ENCODE data around the gene INPP4B. TPM values are rescaled to one million over a fixed set of nuclear protein-coding genes. Genes with fewer than 3 reads are reported as not detected.

The INPP4B gene
- total and polyA plus RNA-seq, 9 donors = 1.7 to 14.7 (median 10.7) TPM

DNA sequence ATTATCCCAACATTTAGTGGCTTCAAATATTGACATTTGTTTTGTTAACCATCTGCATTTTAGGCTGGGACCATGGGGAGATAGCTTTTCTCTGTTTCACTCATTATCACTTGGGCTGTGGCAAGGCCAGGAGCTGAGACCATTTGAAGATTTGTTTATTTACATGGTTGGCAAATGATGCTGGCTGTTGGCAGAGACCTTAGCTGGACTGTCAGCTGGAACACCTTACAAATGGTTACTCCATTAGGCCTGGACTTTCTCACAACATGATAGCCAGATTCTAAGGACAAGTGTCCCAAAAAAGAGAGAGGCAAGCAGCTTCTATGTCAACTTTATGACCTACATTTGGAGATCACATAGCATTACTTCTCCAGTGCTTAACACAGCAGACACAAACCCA lies 130.4 kb downstream of the INPP4B start:
- Histone ChIP-seq H3K4me1 (ENCODE audit: insufficient read depth) (no peaks in the 10 kb centered on the region), H3K9me3 (no peaks in the 10 kb centered on the region), H3K4me3 (no peak overlapping the region), H3K36me3 (no peaks in the 10 kb centered on the region), H3K27ac (no peak overlapping the region), H3K27me3 (no peaks in the 10 kb centered on the region)
- no peak for TF ChIP-seq EP300 (IDR thresholded peaks at IDR 0.05)
- no peak for TF ChIP-seq POLR2A (IDR thresholded peaks at IDR 0.05)
- TF ChIP-seq, protein P1, sequence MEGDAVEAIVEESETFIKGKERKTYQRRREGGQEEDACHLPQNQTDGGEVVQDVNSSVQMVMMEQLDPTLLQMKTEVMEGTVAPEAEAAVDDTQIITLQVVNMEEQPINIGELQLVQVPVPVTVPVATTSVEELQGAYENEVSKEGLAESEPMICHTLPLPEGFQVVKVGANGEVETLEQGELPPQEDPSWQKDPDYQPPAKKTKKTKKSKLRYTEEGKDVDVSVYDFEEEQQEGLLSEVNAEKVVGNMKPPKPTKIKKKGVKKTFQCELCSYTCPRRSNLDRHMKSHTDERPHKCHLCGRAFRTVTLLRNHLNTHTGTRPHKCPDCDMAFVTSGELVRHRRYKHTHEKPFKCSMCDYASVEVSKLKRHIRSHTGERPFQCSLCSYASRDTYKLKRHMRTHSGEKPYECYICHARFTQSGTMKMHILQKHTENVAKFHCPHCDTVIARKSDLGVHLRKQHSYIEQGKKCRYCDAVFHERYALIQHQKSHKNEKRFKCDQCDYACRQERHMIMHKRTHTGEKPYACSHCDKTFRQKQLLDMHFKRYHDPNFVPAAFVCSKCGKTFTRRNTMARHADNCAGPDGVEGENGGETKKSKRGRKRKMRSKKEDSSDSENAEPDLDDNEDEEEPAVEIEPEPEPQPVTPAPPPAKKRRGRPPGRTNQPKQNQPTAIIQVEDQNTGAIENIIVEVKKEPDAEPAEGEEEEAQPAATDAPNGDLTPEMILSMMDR (IDR thresholded peaks at IDR 0.05) = no peak
- intact Hi-C loops (cut with DNase I) = no loop called here
- no peak for DNase-seq

DNA sequence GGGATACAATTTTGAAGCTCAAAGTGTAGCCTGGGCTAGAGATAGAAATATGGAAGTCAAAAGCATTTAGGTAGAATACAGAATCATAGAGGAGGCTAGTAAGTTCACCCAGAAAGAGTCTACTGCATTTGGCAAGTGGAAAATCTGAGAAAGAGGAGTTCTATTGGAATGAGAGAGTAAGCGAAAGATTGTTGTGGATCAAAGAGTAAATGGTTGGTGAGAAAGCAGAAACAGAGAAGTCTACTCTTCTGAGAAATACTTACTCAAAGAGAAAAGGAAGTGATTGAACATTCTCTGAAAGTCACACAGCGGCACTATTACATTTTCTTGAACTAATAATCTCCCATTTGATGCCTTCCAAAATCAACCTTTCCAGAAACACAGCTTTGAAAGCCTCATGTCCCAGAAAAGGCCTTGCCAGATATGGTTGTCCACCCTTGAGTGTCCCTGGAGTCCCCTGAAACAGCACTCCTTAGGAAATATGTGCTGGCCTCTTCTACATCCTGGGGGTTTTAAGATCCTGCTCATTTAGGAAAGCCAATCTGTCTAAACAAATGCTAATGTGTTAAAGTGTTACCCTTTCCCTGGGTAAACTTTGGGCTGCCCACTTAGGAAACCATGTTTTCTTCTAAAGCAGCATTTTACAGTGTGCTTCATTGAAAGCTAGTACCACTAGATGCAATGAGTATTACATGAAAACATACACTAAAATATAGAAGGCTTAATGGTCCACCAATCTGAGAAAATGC lies 132.6 kb downstream of the INPP4B start:
- no peaks in the 10 kb centered on the region for H3K4me1 ChIP-seq (ENCODE audit: insufficient read depth)
- TF ChIP-seq POLR2A (IDR thresholded peaks at IDR 0.05) = no peak
- TF ChIP-seq, protein P1 (IDR thresholded peaks at IDR 0.05) = no peak
- no peak for TF ChIP-seq EP300 (IDR thresholded peaks at IDR 0.05)
- H3K9me3 ChIP-seq = no peaks in the 10 kb centered on the region
- WGBS, 3 donors = 95 to 97% (median 96%) methylated on average over 2 of the region's 2 CpGs
- H3K27me3 ChIP-seq = no peaks in the 10 kb centered on the region
- no peak for DNase-seq
- intact Hi-C loops (cut with DNase I) = no loop called here
- no peak overlapping the region for H3K27ac ChIP-seq
- no peak overlapping the region for H3K4me3 ChIP-seq
- H3K36me3 ChIP-seq = no peaks in the 10 kb centered on the region

DNA sequence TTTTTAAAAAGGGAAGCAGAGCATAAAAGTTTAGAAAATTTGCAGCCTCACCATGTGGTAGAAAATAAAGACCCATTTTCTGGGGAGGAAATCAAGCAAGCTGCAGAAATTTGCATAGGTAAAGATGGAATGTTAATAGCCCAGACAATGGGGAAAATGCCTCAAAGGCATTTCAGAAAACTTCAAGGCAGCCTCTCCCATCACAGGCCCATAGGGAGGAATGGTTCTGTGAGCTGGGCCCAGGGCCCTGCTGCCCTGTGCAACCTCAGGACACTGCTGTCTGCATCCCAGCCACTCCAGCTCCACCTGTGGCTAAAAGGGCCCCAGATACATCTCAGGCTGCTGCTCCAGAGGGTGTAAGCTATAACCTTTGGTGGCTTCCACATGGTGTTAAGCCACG lies 137.9 kb downstream of the INPP4B start:
- H3K27me3 ChIP-seq = no peaks in the 10 kb centered on the region
- WGBS, 3 donors = 83 to 90% (median 88%) methylated on average over 1 of the region's 1 CpG
- no peak overlapping the region for H3K27ac ChIP-seq
- no peak for TF ChIP-seq EP300 (IDR thresholded peaks at IDR 0.05)
- TF ChIP-seq, protein P1 (IDR thresholded peaks at IDR 0.05) = no peak
- no peak for TF ChIP-seq POLR2A (IDR thresholded peaks at IDR 0.05)
- intact Hi-C loops (cut with DNase I) = no loop called here
- H3K9me3 ChIP-seq = no peaks in the 10 kb centered on the region
- H3K36me3 ChIP-seq = no peaks in the 10 kb centered on the region
- no peak overlapping the region for H3K4me3 ChIP-seq
- no peaks in the 10 kb centered on the region for H3K4me1 ChIP-seq (ENCODE audit: insufficient read depth)
- DNase-seq = no peak

DNA sequence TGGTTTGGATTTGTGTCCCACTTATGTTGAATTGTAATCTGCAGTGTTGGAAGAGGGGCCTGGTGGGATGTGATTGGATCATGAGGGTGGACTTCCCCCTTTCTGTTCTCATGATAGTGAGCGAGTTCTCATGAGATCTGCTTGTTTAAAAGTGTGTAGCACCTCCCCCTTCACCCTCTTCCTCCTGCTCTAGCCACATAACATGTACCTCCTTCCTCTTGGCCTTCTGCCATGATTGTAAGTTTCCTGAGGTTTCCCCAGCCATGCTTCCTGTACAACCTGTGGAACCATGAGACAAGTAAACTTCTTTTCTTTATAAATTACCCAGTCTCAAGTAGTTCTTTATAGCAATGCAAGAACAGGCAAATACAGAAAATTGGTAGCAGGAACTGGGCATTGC lies 138.7 kb downstream of the INPP4B start:
- no peak overlapping the region for H3K27ac ChIP-seq
- no peaks in the 10 kb centered on the region for H3K27me3 ChIP-seq
- intact Hi-C loops (cut with DNase I) = no loop called here
- H3K4me3 ChIP-seq = no peak overlapping the region
- no peaks in the 10 kb centered on the region for H3K36me3 ChIP-seq
- DNase-seq = no peak
- no peaks in the 10 kb centered on the region for H3K4me1 ChIP-seq (ENCODE audit: insufficient read depth)
- H3K9me3 ChIP-seq = no peaks in the 10 kb centered on the region
- TF ChIP-seq, protein P1 (IDR thresholded peaks at IDR 0.05) = no peak
- 91 to 94% (median 92%) methylated on average over 1 of the region's 1 CpG for WGBS, 3 donors

Data from ovary (tissue), 9 donors.